Upper lobe of left lung (tissue), 4 donors: ENCODE data around the gene SOX13.

Experiments used
- POLR2A ChIP-seq, 4 donors: fragments of 450-650 bp; IDR thresholded peaks; one replicate each; pipeline ENCODE4 v1.5.1; 2016 to 2017; ENCODE audit warnings: antibody characterized with exemption in 4 of 4, mild to moderate bottlenecking in 2 of 4
- TF ChIP-seq, protein P1 (sequence below), 6 experiments: fragments of 450-650 bp in 4 of 6; fragments of 200-600 bp in 2 of 6; sonication (generic) in 2 of 6; IDR thresholded peaks; one replicate each; pipeline ENCODE4 v1.5.1; 2016 to 2019; ENCODE audit warnings: antibody characterized with exemption in 6 of 6

GRCh38 chr1:204121840-204122555, 49.1 kb downstream of the SOX13 start:
- no peak for TF ChIP-seq POLR2A (IDR thresholded peaks at IDR 0.05)
- TF ChIP-seq, protein P1, sequence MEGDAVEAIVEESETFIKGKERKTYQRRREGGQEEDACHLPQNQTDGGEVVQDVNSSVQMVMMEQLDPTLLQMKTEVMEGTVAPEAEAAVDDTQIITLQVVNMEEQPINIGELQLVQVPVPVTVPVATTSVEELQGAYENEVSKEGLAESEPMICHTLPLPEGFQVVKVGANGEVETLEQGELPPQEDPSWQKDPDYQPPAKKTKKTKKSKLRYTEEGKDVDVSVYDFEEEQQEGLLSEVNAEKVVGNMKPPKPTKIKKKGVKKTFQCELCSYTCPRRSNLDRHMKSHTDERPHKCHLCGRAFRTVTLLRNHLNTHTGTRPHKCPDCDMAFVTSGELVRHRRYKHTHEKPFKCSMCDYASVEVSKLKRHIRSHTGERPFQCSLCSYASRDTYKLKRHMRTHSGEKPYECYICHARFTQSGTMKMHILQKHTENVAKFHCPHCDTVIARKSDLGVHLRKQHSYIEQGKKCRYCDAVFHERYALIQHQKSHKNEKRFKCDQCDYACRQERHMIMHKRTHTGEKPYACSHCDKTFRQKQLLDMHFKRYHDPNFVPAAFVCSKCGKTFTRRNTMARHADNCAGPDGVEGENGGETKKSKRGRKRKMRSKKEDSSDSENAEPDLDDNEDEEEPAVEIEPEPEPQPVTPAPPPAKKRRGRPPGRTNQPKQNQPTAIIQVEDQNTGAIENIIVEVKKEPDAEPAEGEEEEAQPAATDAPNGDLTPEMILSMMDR (IDR thresholded peaks at IDR 0.05) = no peak
